ENCODE results near the gene MMP1.

MMP1 gene

GRCh38 chr11:102798012-102798746 is at the start of gene MMP1:
MMP1 (minus strand) TSS chr11:102798160; CDS start chr11:102798092, 68 bp downstream.
- DNase-seq (ENCODE audit: low spot score), result no peak

GRCh38 chr11:102846292-102846691 is 48.3 kb upstream of the MMP1 start:
- no peak for DNase-seq (ENCODE audit: low spot score)

GRCh38 chr11:102843489-102843888 is 45.5 kb upstream of the MMP1 start, which contains the start of gene MMP3:
MMP3 (minus strand) TSS chr11:102843609; CDS start chr11:102843546, 63 bp downstream.
- no peak for DNase-seq (ENCODE audit: low spot score)

- DNase-seq (ENCODE audit: low spot score), result no peak
Observed at GRCh38 chr11:102842930-102843329, 45.0 kb upstream of the MMP1 start.

GRCh38 chr11:102840018-102840417 is 42.1 kb upstream of the MMP1 start:
- no peak for DNase-seq (ENCODE audit: low spot score)

- no peak for DNase-seq (ENCODE audit: low spot score)
Observed at GRCh38 chr11:102837646-102838045, 39.7 kb upstream of the MMP1 start.

- DNase-seq (ENCODE audit: low spot score), result no peak
Observed at GRCh38 chr11:102837156-102837555, 39.2 kb upstream of the MMP1 start.

- DNase-seq (ENCODE audit: low spot score), result no peak
Observed at GRCh38 chr11:102836290-102836875, 38.4 kb upstream of the MMP1 start.

GRCh38 chr11:102833731-102834130 is 35.8 kb upstream of the MMP1 start:
- no peak for DNase-seq (ENCODE audit: low spot score)

GRCh38 chr11:102832612-102833011 is 34.7 kb upstream of the MMP1 start:
- no peak for DNase-seq (ENCODE audit: low spot score)

- DNase-seq (ENCODE audit: low spot score), result no peak
Observed at GRCh38 chr11:102831489-102832440, 33.8 kb upstream of the MMP1 start.

GRCh38 chr11:102831128-102831488 is 33.1 kb upstream of the MMP1 start:
- no peak for DNase-seq (ENCODE audit: low spot score)

- no peak for DNase-seq (ENCODE audit: low spot score)
Observed at GRCh38 chr11:102830001-102830727, 32.2 kb upstream of the MMP1 start.

GRCh38 chr11:102829316-102830000 is 31.5 kb upstream of the MMP1 start:
- DNase-seq (ENCODE audit: low spot score), result no peak

GRCh38 chr11:102824556-102824955 is 26.6 kb upstream of the MMP1 start:
- no peak for DNase-seq (ENCODE audit: low spot score)

- DNase-seq (ENCODE audit: low spot score), result no peak
Observed at GRCh38 chr11:102819491-102819890, 21.5 kb upstream of the MMP1 start.

- no peak for DNase-seq (ENCODE audit: low spot score)
Observed at GRCh38 chr11:102813484-102813883, 15.5 kb upstream of the MMP1 start.

GRCh38 chr11:102812188-102812587 is 14.2 kb upstream of the MMP1 start:
- no peak for DNase-seq (ENCODE audit: low spot score)

GRCh38 chr11:102810950-102811660 is 13.1 kb upstream of the MMP1 start:
- no peak for DNase-seq (ENCODE audit: low spot score)

GRCh38 chr11:102809971-102810370 is 12.0 kb upstream of the MMP1 start:
- DNase-seq (ENCODE audit: low spot score), result no peak

- DNase-seq (ENCODE audit: low spot score), result no peak
Observed at GRCh38 chr11:102807921-102808320, 10.0 kb upstream of the MMP1 start.

Data from CD4-positive, alpha-beta T cell treated with Interleukin-2 at 100 ng/mL for 4 hours (primary cell).